ENCODE measurements around the gene RABGAP1.

GRCh38 chr9:122940749-122941581, at the start of gene RABGAP1:
- TF ChIP-seq CTCF (conservative IDR thresholded peaks at IDR 0.05 in 1 of 2, IDR thresholded peaks at IDR 0.05 in 1 of 2; ENCODE audit: extremely low read depth in 1 of 2, insufficient read depth in 1 of 2, low read depth in 1 of 2, low read length in 2 of 2) (no peak), EZH2 (IDR thresholded peaks at IDR 0.05; ENCODE audit: borderline replicate concordance, low read length) (no peak)
